ENCODE results near the gene GPD1. TPM values are rescaled to one million over a fixed set of nuclear protein-coding genes. Genes with fewer than 3 reads are reported as not detected.

The GPD1 gene
- total RNA-seq, 1 experiment from 2014 or later: 1.6 TPM

DNA sequence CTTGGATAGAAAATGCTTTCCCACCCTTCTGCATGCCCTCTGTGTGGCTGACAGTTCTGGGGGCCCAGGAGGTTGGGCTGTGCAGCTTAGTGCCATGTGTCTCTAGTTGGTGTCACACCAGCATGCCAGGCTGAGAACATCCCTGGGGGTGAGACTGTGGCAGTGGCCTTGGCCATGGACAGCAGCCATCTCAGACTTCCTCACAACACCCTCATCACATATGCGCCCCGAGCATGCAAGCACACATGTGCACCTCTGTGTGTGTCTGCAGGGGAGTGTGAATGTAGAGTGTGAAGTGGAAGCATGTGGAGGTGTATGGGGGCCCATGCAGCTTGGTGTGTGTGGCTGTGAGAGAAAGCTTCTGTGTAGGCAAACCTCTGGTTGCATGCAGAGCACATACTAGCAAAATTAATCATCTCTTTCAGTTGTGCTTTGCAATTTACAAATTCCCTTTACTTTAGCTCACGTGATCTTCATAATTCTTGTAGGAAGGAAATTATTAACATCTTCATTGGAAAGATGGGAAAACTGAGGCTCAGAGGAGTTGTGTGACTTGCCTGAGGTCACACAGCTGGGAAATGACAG is 38.0 kb upstream of the GPD1 start:
- no peaks in the 10 kb centered on the region for H3K79me2 ChIP-seq (ENCODE audit: insufficient read depth, low read length)
- ChIA-PET CTCF (interaction anchor here (1.8 to 3.9 kb wide), 2 partner anchors 10 to 99 kb away, joined by 5 to 19 read pairs; no protein-coding TSS in a partner anchor), POLR2A (no interaction called here), RAD21 (ENCODE audit: low non-redundant PET in 1 of 2, low total read pairs in 2 of 2, uncharacterized antibody in 2 of 2, unreplicated experiment in 2 of 2) (interaction anchor here in 1 of 2 experiments (0.6 kb wide), 1 partner anchor 90 kb away, joined by 3 read pairs; no protein-coding TSS in a partner anchor)
- no TSS peak for BruUV-seq (replicated peaks)
- no peak overlapping the region for H3K9ac ChIP-seq (ENCODE audit: low read length)
- H3K27me3 ChIP-seq (ENCODE audit: insufficient read depth, low read length): no peaks in the 10 kb centered on the region
- no peaks in the 10 kb centered on the region for H3K9me3 ChIP-seq (ENCODE audit: control insufficient read depth in 1 of 2, insufficient read depth in 1 of 2, low read depth in 1 of 2, low read length in 2 of 2)
- TF ChIP-seq SRF (IDR thresholded peaks at IDR 0.05; ENCODE audit: low read depth) (no peak), CTCF (IDR thresholded peaks at IDR 0.05 in 2 of 3, conservative IDR thresholded peaks at IDR 0.05 in 1 of 3; ENCODE audit: borderline replicate concordance in 1 of 3, insufficient read depth in 1 of 3, low read depth in 2 of 3, low read length in 2 of 3) (no peak), RAD21 (IDR thresholded peaks at IDR 0.05; ENCODE audit: low read depth) (no peak)
- DNase-seq (ENCODE audit: low read depth, low spot score) (no peak), ATAC-seq (no peak)
- H2AFZ ChIP-seq (ENCODE audit: low read depth, low read length, poor library complexity, severe bottlenecking): no peak overlapping the region
- peak overlapping the region; percentile 19; the same call in 1 of the 2 replicates for H3K4me2 ChIP-seq (ENCODE audit: low read length)
- H4K20me1 ChIP-seq (ENCODE audit: insufficient read depth): no peaks in the 10 kb centered on the region
- H3K9me2 ChIP-seq (ENCODE audit: insufficient read depth): no peaks in the 10 kb centered on the region
- intact Hi-C loops (cut with micrococcal nuclease): no loop called here
- peaks cover 4 to 11% of the 10 kb centered on the region in 2 experiments; a peak in 2 of 4 replicates for H3K36me3 ChIP-seq (ENCODE audit: control insufficient read depth in 1 of 2, insufficient read depth in 2 of 2, low read length in 2 of 2)
- peaks cover 0 to 19% of the 10 kb centered on the region in 2 experiments; a peak in 1 of 4 replicates for H3K4me1 ChIP-seq (ENCODE audit: control insufficient read depth in 1 of 2, insufficient read depth in 2 of 2, low read length in 2 of 2)
- H3K4me3 ChIP-seq (replicated peaks in 1 of 2; ENCODE audit: low read depth in 1 of 2, low read length in 2 of 2): no peak overlapping the region
- H3K27ac ChIP-seq (ENCODE audit: low read depth, low read length): no peak overlapping the region

- no peak for DNase-seq (ENCODE audit: low read depth, low spot score)
- no peaks in the 10 kb centered on the region for H3K9me3 ChIP-seq (ENCODE audit: control insufficient read depth in 1 of 2, insufficient read depth in 1 of 2, low read depth in 1 of 2, low read length in 2 of 2)
- H3K4me1 ChIP-seq (ENCODE audit: control insufficient read depth in 1 of 2, insufficient read depth in 2 of 2, low read length in 2 of 2): peaks cover 0 to 19% of the 10 kb centered on the region in 2 experiments; a peak in 1 of 4 replicates
- H3K79me2 ChIP-seq (ENCODE audit: insufficient read depth, low read length): no peaks in the 10 kb centered on the region
- peak overlapping the region; percentile 19; the same call in 1 of the 2 replicates for H3K4me2 ChIP-seq (ENCODE audit: low read length)
- RAD21 ChIA-PET (ENCODE audit: low non-redundant PET in 1 of 2, low total read pairs in 2 of 2, uncharacterized antibody in 2 of 2, unreplicated experiment in 2 of 2): no interaction called here
- H3K9me2 ChIP-seq (ENCODE audit: insufficient read depth): no peaks in the 10 kb centered on the region
- H3K36me3 ChIP-seq (ENCODE audit: control insufficient read depth in 1 of 2, insufficient read depth in 2 of 2, low read length in 2 of 2): peaks cover 2 to 6% of the 10 kb centered on the region in 2 experiments; a peak in 1 of 4 replicates
- intact Hi-C loops (cut with micrococcal nuclease): no loop called here
- ATAC-seq: no peak
- no peaks in the 10 kb centered on the region for H3K27me3 ChIP-seq (ENCODE audit: insufficient read depth, low read length)
- no peak overlapping the region for H3K9ac ChIP-seq (ENCODE audit: low read length)
- no peak overlapping the region for H3K27ac ChIP-seq (ENCODE audit: low read depth, low read length)
- H4K20me1 ChIP-seq (ENCODE audit: insufficient read depth): no peaks in the 10 kb centered on the region
- H3K4me3 ChIP-seq (replicated peaks in 1 of 2; ENCODE audit: low read depth in 1 of 2, low read length in 2 of 2): no peak overlapping the region
- POLR2A ChIA-PET: no interaction called here
- no peak overlapping the region for H2AFZ ChIP-seq (ENCODE audit: low read depth, low read length, poor library complexity, severe bottlenecking)
- BruUV-seq (replicated peaks): no TSS peak
- CTCF ChIA-PET: interaction anchor here (1.8 to 3.9 kb wide), 2 partner anchors 10 to 99 kb away, joined by 5 to 19 read pairs; no protein-coding TSS in a partner anchor
- TF ChIP-seq MAX (IDR thresholded peaks at IDR 0.05): no peak
- TF ChIP-seq ZFX (IDR thresholded peaks at IDR 0.05): no peak
- TF ChIP-seq, protein P1, sequence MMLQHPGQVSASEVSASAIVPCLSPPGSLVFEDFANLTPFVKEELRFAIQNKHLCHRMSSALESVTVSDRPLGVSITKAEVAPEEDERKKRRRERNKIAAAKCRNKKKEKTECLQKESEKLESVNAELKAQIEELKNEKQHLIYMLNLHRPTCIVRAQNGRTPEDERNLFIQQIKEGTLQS (IDR thresholded peaks at IDR 0.05): no peak
- TF ChIP-seq CTCF (IDR thresholded peaks at IDR 0.05 in 2 of 3, conservative IDR thresholded peaks at IDR 0.05 in 1 of 3; ENCODE audit: borderline replicate concordance in 1 of 3, insufficient read depth in 1 of 3, low read depth in 2 of 3, low read length in 2 of 3): no peak
- TF ChIP-seq EGR1 (IDR thresholded peaks at IDR 0.05; ENCODE audit: low read depth): no peak
- no peak for TF ChIP-seq POLR2A (IDR thresholded peaks at IDR 0.05; ENCODE audit: borderline replicate concordance, extremely low read depth, insufficient read depth, insufficient read length)
- TF ChIP-seq SIN3A (IDR thresholded peaks at IDR 0.05; ENCODE audit: low read depth): no peak
- TF ChIP-seq RAD21 (IDR thresholded peaks at IDR 0.05; ENCODE audit: low read depth): no peak
- TF ChIP-seq YY1 (IDR thresholded peaks at IDR 0.05; ENCODE audit: extremely low read depth, insufficient replicate concordance, low read depth, low read length): no peak
Measured at GRCh38 chr12:50066402-50066801, 37.4 kb upstream of the GPD1 start.

Data from HCT116 (cell line).